NT2/D1 (cell line): Measurements from ENCODE around the gene TEX29.

Experiments used
- YY1 ChIP-seq: IDR thresholded peaks from 2 replicates; pipeline ENCODE4 v1.6.1; 2011; ENCODE audit not compliant: insufficient read length, insufficient read depth
- ZNF274 ChIP-seq: IDR thresholded peaks from 2 replicates; pipeline ENCODE4 v1.6.1; 2011; ENCODE audit warnings: mild to moderate bottlenecking, low read depth, low read length

DNA sequence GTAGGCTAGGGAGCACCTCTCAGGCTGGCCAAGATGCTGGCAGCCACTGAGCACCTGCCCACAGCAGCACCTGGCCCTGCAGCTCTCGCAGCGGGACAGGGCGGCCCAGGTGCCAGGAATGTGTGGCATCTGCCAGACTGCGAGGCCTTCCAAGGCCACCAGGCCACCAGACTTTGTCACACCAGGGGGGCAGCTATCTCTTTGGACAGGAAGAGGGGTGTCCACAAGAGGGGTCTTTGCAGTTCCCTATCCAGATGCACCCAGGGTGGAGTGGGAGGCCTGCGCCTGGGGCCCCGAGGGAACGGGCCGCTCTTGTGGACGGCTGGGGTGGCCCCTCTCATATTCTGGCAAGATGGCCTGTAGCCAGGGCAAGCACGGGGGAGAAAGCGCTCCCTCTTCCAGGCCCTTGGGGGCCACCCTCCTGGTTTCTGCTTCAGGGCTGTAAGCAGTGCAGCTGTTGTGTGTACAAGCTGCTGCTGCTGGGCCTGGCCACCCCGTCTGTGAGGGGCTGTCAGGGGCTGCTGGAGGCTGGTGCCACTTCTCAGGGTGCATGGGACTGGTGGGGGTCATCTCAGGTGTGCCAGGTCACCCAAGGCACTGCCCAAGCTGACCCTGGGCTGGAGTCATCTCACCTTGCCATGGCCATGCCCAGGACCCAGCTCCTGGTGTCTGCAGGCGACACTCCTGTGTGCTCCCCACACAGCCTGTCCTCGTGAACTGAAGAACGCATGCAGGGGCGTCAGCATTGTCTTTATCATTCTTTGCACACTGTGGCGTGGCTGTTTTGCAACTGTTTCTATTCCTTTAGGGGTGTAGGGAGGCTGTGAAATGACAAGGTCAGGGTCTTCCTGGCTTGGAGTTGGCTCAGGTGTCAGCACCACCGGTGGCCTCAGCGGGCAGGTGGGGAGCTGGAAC is 1.8 kb downstream of the TEX29 start:
- TF ChIP-seq ZNF274: no peak
- no peak for TF ChIP-seq YY1
